ENCODE data around the gene PEAK1. TPM values are rescaled to one million over a fixed set of nuclear protein-coding genes. Genes with fewer than 3 reads are reported as not detected.

The PEAK1 gene
- total RNA-seq, 1 experiment from 2014 or later, result 58.7 TPM

- ATAC-seq (no peak), DNase-seq (ENCODE audit: low read depth, low spot score) (no peak)
- in situ Hi-C loops (cut with HindIII; ENCODE audit: low pct_unique_long_range_greater_than_20kb, low sequenced_read_pairs), result no loop called here
- no TSS peak for BruUV-seq (replicated peaks)
- Histone ChIP-seq H3K9me3 (ENCODE audit: control insufficient read depth, insufficient read depth, low read depth, low read length) (no peaks in the 10 kb centered on the region), H3K27me3 (ENCODE audit: control insufficient read depth, insufficient read depth, low read length) (no peaks in the 10 kb centered on the region), H3K36me3 (ENCODE audit: control insufficient read depth, insufficient read depth, low read length) (no peaks in the 10 kb centered on the region), H3K4me1 (ENCODE audit: control insufficient read depth, insufficient read depth, low read length) (peaks cover 5% of the 10 kb centered on the region; the same call in 1 of the 2 replicates), H3K4me3 (ENCODE audit: low read depth in 2 of 2, low read length in 2 of 2) (no peak overlapping the region), H3K27ac (ENCODE audit: low read length) (no peak overlapping the region)
- intact Hi-C loops (cut with micrococcal nuclease; ENCODE audit: unreplicated experiment), result no loop called here
- TF ChIP-seq, protein P1, sequence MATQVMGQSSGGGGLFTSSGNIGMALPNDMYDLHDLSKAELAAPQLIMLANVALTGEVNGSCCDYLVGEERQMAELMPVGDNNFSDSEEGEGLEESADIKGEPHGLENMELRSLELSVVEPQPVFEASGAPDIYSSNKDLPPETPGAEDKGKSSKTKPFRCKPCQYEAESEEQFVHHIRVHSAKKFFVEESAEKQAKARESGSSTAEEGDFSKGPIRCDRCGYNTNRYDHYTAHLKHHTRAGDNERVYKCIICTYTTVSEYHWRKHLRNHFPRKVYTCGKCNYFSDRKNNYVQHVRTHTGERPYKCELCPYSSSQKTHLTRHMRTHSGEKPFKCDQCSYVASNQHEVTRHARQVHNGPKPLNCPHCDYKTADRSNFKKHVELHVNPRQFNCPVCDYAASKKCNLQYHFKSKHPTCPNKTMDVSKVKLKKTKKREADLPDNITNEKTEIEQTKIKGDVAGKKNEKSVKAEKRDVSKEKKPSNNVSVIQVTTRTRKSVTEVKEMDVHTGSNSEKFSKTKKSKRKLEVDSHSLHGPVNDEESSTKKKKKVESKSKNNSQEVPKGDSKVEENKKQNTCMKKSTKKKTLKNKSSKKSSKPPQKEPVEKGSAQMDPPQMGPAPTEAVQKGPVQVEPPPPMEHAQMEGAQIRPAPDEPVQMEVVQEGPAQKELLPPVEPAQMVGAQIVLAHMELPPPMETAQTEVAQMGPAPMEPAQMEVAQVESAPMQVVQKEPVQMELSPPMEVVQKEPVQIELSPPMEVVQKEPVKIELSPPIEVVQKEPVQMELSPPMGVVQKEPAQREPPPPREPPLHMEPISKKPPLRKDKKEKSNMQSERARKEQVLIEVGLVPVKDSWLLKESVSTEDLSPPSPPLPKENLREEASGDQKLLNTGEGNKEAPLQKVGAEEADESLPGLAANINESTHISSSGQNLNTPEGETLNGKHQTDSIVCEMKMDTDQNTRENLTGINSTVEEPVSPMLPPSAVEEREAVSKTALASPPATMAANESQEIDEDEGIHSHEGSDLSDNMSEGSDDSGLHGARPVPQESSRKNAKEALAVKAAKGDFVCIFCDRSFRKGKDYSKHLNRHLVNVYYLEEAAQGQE (IDR thresholded peaks at IDR 0.05; ENCODE audit: insufficient read depth in 1 of 2, low read depth in 2 of 2, low read length in 1 of 2), result no peak
- TF ChIP-seq TCF7L2 (IDR thresholded peaks at IDR 0.05; ENCODE audit: low read depth, low read length), result no peak
- no peak for TF ChIP-seq SIN3A (IDR thresholded peaks at IDR 0.05; ENCODE audit: borderline replicate concordance, insufficient read depth, low read depth, low read length)
- no peak for TF ChIP-seq POLR2AphosphoS5 (IDR thresholded peaks at IDR 0.05; ENCODE audit: low read depth, low read length)
- TF ChIP-seq, protein P2, sequence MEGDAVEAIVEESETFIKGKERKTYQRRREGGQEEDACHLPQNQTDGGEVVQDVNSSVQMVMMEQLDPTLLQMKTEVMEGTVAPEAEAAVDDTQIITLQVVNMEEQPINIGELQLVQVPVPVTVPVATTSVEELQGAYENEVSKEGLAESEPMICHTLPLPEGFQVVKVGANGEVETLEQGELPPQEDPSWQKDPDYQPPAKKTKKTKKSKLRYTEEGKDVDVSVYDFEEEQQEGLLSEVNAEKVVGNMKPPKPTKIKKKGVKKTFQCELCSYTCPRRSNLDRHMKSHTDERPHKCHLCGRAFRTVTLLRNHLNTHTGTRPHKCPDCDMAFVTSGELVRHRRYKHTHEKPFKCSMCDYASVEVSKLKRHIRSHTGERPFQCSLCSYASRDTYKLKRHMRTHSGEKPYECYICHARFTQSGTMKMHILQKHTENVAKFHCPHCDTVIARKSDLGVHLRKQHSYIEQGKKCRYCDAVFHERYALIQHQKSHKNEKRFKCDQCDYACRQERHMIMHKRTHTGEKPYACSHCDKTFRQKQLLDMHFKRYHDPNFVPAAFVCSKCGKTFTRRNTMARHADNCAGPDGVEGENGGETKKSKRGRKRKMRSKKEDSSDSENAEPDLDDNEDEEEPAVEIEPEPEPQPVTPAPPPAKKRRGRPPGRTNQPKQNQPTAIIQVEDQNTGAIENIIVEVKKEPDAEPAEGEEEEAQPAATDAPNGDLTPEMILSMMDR (IDR thresholded peaks at IDR 0.05), result no peak
- ChIA-PET CTCF (no interaction called here), POLR2A (no interaction called here)
Measured at GRCh38 chr15:77225646-77226045, 194.3 kb downstream of the PEAK1 start.

- TF ChIP-seq, protein P1 (IDR thresholded peaks at IDR 0.05; ENCODE audit: insufficient read depth in 1 of 2, low read depth in 2 of 2, low read length in 1 of 2), result no peak
- no peak for TF ChIP-seq SIN3A (IDR thresholded peaks at IDR 0.05; ENCODE audit: borderline replicate concordance, insufficient read depth, low read depth, low read length)
- TF ChIP-seq TCF7L2 (IDR thresholded peaks at IDR 0.05; ENCODE audit: low read depth, low read length), result no peak
- no peak for TF ChIP-seq POLR2AphosphoS5 (IDR thresholded peaks at IDR 0.05; ENCODE audit: low read depth, low read length)
- TF ChIP-seq, protein P2 (IDR thresholded peaks at IDR 0.05), result no peak
- ChIA-PET POLR2A (no interaction called here), CTCF (interaction anchor here (0.5 kb wide), 1 partner anchor 351 kb away, joined by 9 read pairs; no protein-coding TSS in a partner anchor)
- ATAC-seq, result no peak
- in situ Hi-C loops (cut with HindIII; ENCODE audit: low pct_unique_long_range_greater_than_20kb, low sequenced_read_pairs), result no loop called here
- Histone ChIP-seq H3K4me3 (ENCODE audit: low read depth in 2 of 2, low read length in 2 of 2) (no peak overlapping the region), H3K4me1 (ENCODE audit: control insufficient read depth, insufficient read depth, low read length) (peaks cover 5% of the 10 kb centered on the region; the same call in 1 of the 2 replicates), H3K27me3 (ENCODE audit: control insufficient read depth, insufficient read depth, low read length) (no peaks in the 10 kb centered on the region), H3K27ac (ENCODE audit: low read length) (no peak overlapping the region), H3K36me3 (ENCODE audit: control insufficient read depth, insufficient read depth, low read length) (no peaks in the 10 kb centered on the region), H3K9me3 (ENCODE audit: control insufficient read depth, insufficient read depth, low read depth, low read length) (no peaks in the 10 kb centered on the region)
- intact Hi-C loops (cut with micrococcal nuclease; ENCODE audit: unreplicated experiment), result no loop called here
- BruUV-seq (replicated peaks), result no TSS peak
- no peak for DNase-seq (ENCODE audit: low read depth, low spot score)
Measured at GRCh38 chr15:77225088-77225487, 194.8 kb downstream of the PEAK1 start.
